ENCODE results near the gene SIL1.

The SIL1 gene

DNA sequence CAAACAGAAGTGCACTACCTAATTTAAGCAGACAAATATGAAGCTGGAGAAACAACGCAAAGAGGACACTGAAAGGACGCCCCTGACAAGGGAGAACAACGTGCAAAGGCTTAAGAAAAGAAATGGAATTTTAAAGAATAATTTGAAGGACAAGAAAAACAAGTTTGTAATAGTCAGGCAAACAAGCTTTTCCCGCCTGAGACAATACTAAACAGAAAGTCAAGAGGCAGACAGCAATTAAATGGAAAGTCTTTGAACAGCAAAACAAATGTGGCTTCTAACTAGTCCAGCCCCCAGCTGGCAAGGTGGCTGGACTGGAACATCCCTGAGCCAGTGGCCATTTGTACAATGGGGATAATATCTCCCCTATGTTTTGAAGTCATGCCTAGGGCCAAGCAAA is 63.3 kb downstream of the SIL1 start:
- Histone ChIP-seq H3K4me1 (peaks cover 8% of the 10 kb centered on the region), H3K9me3 (no peaks in the 10 kb centered on the region), H3K4me3 (no peak overlapping the region), H3K36me3 (replicated peaks) (no peaks in the 10 kb centered on the region), H3K27me3 (ENCODE audit: low read depth) (no peaks in the 10 kb centered on the region)
- in situ Hi-C loops (cut with MboI; ENCODE audit: low sequenced_read_pairs), result no loop called here
- no peak for DNase-seq (ENCODE audit: low spot score in 2 of 2)

DNA sequence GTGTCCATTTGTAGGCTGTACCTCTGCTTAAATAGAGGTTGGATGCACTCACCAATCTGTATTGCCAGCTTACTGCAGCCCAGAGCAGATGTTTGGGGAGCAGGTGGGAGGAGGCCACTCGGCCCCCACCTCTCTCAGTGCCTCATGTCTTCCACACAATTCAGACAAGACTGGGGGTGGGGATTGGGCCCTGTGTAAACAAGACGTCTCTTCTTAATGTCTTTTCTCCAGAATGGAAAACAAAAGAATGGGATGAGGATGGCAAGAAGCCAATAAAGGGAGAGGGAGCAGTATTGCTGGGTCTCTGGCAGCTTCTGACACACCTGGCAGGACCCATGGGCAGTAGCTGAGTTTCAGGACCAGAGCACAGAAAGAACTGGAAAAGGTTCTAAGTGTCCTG is 64.9 kb downstream of the SIL1 start:
- DNase-seq (ENCODE audit: low spot score in 2 of 2), result peak in 1 of 2 experiments; percentile 22
- H3K4me3 ChIP-seq, result no peak overlapping the region

GRCh38 chr5:139132515-139132914 is 65.7 kb downstream of the SIL1 start:
- DNase-seq (ENCODE audit: low spot score in 2 of 2), result no peak
- H3K36me3 ChIP-seq (replicated peaks), result no peaks in the 10 kb centered on the region
- no peaks in the 10 kb centered on the region for H3K9me3 ChIP-seq
- H3K27me3 ChIP-seq (ENCODE audit: low read depth), result no peaks in the 10 kb centered on the region
- in situ Hi-C loops (cut with MboI; ENCODE audit: low sequenced_read_pairs), result no loop called here
- H3K4me3 ChIP-seq, result no peak overlapping the region
- H3K4me1 ChIP-seq, result peaks cover 8% of the 10 kb centered on the region

More for the DNA sequence above, 64.9 kb downstream of the SIL1 start:
- H3K36me3 ChIP-seq (replicated peaks), result no peaks in the 10 kb centered on the region
- in situ Hi-C loops (cut with MboI; ENCODE audit: low sequenced_read_pairs), result no loop called here
- H3K27me3 ChIP-seq (ENCODE audit: low read depth), result no peaks in the 10 kb centered on the region
- H3K9me3 ChIP-seq, result no peaks in the 10 kb centered on the region
- H3K4me1 ChIP-seq, result peaks cover 8% of the 10 kb centered on the region

GRCh38 chr5:139131921-139132432 is 66.2 kb downstream of the SIL1 start:
- no peak for DNase-seq (ENCODE audit: low spot score in 2 of 2)
- in situ Hi-C loops (cut with MboI; ENCODE audit: low sequenced_read_pairs), result no loop called here
- H3K4me3 ChIP-seq, result no peak overlapping the region
- H3K27me3 ChIP-seq (ENCODE audit: low read depth), result no peaks in the 10 kb centered on the region
- H3K4me1 ChIP-seq, result peaks cover 8% of the 10 kb centered on the region
- no peaks in the 10 kb centered on the region for H3K36me3 ChIP-seq (replicated peaks)
- no peaks in the 10 kb centered on the region for H3K9me3 ChIP-seq

- Histone ChIP-seq H3K36me3 (replicated peaks) (no peaks in the 10 kb centered on the region), H3K4me3 (no peak overlapping the region), H3K4me1 (peaks cover 8% of the 10 kb centered on the region), H3K27me3 (ENCODE audit: low read depth) (no peaks in the 10 kb centered on the region), H3K9me3 (no peaks in the 10 kb centered on the region)
- in situ Hi-C loops (cut with MboI; ENCODE audit: low sequenced_read_pairs), result no loop called here
- DNase-seq (ENCODE audit: low spot score in 2 of 2), result no peak
These were observed 66.7 kb downstream of the SIL1 start for GRCh38 chr5:139131465-139131864.

GRCh38 chr5:139131062-139131461 is 67.1 kb downstream of the SIL1 start:
- Histone ChIP-seq H3K9me3 (no peaks in the 10 kb centered on the region), H3K36me3 (replicated peaks) (no peaks in the 10 kb centered on the region), H3K4me1 (peaks cover 8% of the 10 kb centered on the region), H3K4me3 (no peak overlapping the region), H3K27me3 (ENCODE audit: low read depth) (no peaks in the 10 kb centered on the region)
- in situ Hi-C loops (cut with MboI; ENCODE audit: low sequenced_read_pairs), result no loop called here
- no peak for DNase-seq (ENCODE audit: low spot score in 2 of 2)

DNA sequence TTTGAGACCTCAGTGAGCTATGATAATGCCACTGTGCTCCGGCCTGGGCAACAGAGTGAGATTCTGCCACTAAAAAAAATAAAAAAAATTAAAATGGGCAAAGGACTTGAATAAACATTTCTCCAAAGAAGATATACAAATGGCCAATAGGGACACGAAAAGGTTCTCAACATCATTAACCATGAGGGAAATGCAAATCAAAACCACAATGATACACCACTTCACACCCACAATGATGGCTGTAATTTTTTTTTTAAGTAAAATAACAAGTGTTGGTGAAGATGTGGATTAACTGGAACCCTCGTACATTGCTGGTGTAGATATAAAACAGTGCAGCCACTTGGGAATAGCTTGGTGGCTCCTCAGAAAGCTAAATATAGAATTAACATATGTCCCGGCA is 68.0 kb downstream of the SIL1 start:
- H3K9me3 ChIP-seq, result no peaks in the 10 kb centered on the region
- peaks cover 8% of the 10 kb centered on the region for H3K4me1 ChIP-seq
- in situ Hi-C loops (cut with MboI; ENCODE audit: low sequenced_read_pairs), result no loop called here
- DNase-seq (ENCODE audit: low spot score in 2 of 2), result no peak
- no peak overlapping the region for H3K4me3 ChIP-seq
- no peaks in the 10 kb centered on the region for H3K36me3 ChIP-seq (replicated peaks)
- H3K27me3 ChIP-seq (ENCODE audit: low read depth), result no peaks in the 10 kb centered on the region

DNA sequence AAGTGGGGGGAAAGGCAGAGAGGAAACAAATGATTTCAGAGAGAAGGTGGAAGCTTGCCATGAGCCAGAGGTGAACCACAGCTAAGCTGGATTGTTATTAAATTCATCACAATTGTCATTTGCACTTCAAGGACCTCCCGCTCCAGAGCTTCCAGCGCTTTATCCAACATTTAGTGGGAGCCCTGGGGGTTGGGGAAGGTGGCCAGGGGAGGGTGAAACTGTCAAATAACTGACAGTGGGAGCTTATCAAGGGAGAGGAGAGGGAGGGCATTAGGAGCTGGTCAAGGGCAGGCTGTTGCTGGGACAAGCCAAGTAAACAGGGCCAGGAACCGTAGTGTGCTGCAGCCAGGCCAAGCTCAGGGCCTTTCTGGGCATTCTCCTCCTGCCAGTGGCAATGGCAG is 71.5 kb downstream of the SIL1 start:
- Histone ChIP-seq H3K27me3 (ENCODE audit: low read depth) (no peaks in the 10 kb centered on the region), H3K9me3 (no peaks in the 10 kb centered on the region), H3K4me3 (no peak overlapping the region), H3K4me1 (no peaks in the 10 kb centered on the region), H3K36me3 (replicated peaks) (no peaks in the 10 kb centered on the region)
- in situ Hi-C loops (cut with MboI; ENCODE audit: low sequenced_read_pairs), result no loop called here
- DNase-seq (ENCODE audit: low spot score in 2 of 2), result no peak

DNA sequence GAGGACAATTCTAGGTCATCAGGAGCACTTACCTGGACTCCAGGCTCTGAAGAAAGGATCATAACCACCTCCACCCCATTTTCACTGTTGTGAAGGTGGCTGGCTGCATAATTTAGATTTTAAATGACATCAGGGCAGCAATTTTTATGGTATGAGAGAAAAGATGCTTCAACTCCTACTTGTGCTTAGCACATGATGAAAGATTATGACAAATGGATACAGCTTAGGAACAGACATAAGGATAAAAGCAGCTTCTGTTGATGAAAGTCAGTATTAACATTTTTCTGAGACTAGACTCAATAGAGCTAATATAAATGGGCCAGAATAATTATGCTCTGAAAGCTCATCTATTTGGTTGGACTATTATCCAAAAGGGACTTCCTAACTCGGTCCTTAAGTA is 72.2 kb downstream of the SIL1 start:
- Histone ChIP-seq H3K9me3 (no peaks in the 10 kb centered on the region), H3K36me3 (replicated peaks) (no peaks in the 10 kb centered on the region), H3K27me3 (ENCODE audit: low read depth) (no peaks in the 10 kb centered on the region), H3K4me1 (no peaks in the 10 kb centered on the region), H3K4me3 (no peak overlapping the region)
- no peak for DNase-seq (ENCODE audit: low spot score in 2 of 2)
- in situ Hi-C loops (cut with MboI; ENCODE audit: low sequenced_read_pairs), result no loop called here

DNA sequence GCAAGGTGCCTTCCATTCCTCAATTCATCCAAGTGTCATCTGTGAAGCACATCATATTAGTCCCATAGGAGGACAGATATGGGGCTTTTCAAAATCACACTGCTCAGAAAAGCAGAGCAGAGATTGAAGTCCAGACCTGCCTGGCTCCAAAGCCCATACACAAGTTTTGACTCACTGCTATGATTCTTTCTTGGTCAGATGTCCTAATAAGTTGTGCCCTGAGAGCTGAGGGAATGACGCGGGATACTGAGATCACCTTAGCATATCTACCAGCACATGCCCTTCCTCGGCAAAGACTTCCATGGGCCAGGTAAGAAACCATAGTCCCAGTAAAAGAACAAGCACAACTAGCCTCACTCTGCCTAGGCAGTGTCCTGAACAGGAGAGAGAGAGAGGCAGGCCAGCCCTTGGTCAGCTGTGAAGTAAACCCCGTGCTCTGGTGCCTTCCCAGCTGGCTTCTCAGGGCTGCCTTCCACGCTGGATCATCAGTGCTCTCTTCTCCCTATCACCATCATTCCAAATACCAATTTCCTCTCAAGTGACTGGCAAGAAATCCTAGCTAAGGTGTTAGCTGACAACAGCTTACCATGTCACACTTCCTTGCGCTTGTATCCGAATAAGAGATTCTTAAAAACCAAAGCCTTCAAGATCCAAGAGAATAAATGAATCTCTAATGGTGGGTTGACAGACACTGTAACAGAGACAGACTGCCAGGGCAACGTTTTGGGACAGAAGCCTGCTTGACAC is 73.2 kb downstream of the SIL1 start:
- Histone ChIP-seq H3K27me3 (ENCODE audit: low read depth) (no peaks in the 10 kb centered on the region), H3K4me1 (no peaks in the 10 kb centered on the region), H3K9me3 (no peaks in the 10 kb centered on the region), H3K4me3 (no peak overlapping the region), H3K36me3 (replicated peaks) (no peaks in the 10 kb centered on the region)
- no peak for DNase-seq (ENCODE audit: low spot score in 2 of 2)
- in situ Hi-C loops (cut with MboI; ENCODE audit: low sequenced_read_pairs), result no loop called here

DNA sequence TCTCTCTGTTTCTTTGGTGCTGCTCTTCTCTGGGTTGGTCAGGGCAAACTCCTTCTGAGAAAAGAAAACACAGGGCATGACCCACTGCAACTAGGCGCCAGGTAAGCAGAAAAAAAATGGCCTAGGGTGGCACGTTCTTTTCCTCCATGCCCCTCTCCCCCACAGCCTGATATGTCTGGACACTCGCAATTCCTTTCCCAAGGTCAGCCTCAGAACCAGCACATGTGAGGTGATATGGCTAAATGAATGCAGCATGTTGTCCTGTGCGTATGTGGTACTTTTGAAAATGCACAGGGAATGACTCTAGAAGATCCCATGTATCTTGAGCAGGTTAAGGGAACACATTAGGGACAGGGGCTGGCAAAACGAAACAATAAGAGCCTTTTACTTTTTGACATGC is 77.0 kb downstream of the SIL1 start:
- Histone ChIP-seq H3K9me3 (no peaks in the 10 kb centered on the region), H3K4me1 (no peaks in the 10 kb centered on the region), H3K27me3 (ENCODE audit: low read depth) (no peaks in the 10 kb centered on the region), H3K36me3 (replicated peaks) (no peaks in the 10 kb centered on the region), H3K4me3 (no peak overlapping the region)
- no peak for DNase-seq (ENCODE audit: low spot score in 2 of 2)
- in situ Hi-C loops (cut with MboI; ENCODE audit: low sequenced_read_pairs), result no loop called here

- no peak for DNase-seq (ENCODE audit: low spot score in 2 of 2)
- no peaks in the 10 kb centered on the region for H3K9me3 ChIP-seq
- no peaks in the 10 kb centered on the region for H3K4me1 ChIP-seq
- H3K36me3 ChIP-seq (replicated peaks), result no peaks in the 10 kb centered on the region
- in situ Hi-C loops (cut with MboI; ENCODE audit: low sequenced_read_pairs), result no loop called here
- no peaks in the 10 kb centered on the region for H3K27me3 ChIP-seq (ENCODE audit: low read depth)
- no peak overlapping the region for H3K4me3 ChIP-seq
These were observed 77.6 kb downstream of the SIL1 start for GRCh38 chr5:139120521-139120920.

DNA sequence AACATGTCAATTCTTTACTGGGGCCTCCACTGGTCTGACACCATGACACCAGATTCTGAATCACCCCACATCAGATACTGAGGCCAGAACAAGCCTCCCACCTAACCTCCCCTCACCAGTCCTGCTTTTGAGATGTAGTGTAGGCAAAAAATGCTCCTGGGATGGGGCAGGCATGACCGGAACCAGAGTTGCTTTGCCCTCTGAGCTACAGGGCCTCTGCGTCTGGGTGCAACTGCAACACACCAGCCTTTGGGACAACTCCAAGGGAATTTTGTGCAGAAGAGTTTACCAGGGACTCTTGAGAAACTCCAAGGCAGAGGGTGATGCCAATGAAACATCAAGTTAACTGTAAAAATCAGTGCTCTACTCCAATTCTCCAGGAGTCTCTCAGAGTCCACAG is 79.4 kb downstream of the SIL1 start:
- Histone ChIP-seq H3K36me3 (replicated peaks) (no peaks in the 10 kb centered on the region), H3K4me3 (no peak overlapping the region), H3K9me3 (no peaks in the 10 kb centered on the region), H3K27me3 (ENCODE audit: low read depth) (no peaks in the 10 kb centered on the region), H3K4me1 (no peaks in the 10 kb centered on the region)
- no peak for DNase-seq (ENCODE audit: low spot score in 2 of 2)
- in situ Hi-C loops (cut with MboI; ENCODE audit: low sequenced_read_pairs), result no loop called here

DNA sequence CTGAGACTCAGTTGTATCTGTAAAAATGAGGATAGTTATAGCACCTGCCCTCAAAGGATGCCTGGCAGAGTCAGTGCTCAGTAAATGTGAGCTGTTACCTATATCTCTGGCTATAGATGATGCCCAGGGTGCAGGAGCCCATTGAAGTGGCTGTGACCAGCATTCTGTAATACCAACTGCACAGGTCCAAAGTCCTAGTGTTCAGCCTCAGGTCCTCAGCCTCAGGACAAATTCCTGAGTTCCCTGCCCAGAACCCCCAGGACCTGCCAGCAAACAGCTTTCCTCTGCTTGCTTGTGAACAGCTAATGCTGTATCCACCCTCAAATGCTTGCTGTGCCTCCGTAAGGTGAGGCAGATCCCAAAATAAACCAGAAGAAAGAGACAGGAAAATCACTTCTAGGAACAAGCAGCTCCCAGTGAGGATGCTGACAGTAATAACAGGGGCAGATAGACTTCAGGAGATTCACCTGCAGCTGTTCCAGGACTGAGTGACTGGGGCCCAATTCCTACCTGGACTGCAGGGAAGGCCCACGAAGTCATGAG is 80.8 kb downstream of the SIL1 start:
- H3K4me3 ChIP-seq, result no peak overlapping the region
- in situ Hi-C loops (cut with MboI; ENCODE audit: low sequenced_read_pairs), result no loop called here
- no peaks in the 10 kb centered on the region for H3K9me3 ChIP-seq
- no peak for DNase-seq (ENCODE audit: low spot score in 2 of 2)
- no peaks in the 10 kb centered on the region for H3K4me1 ChIP-seq
- H3K36me3 ChIP-seq (replicated peaks), result no peaks in the 10 kb centered on the region
- H3K27me3 ChIP-seq (ENCODE audit: low read depth), result no peaks in the 10 kb centered on the region

All from HAP-1 (cell line).